Neural cell (in vitro differentiated cells): Measurements from ENCODE around the gene SLC25A34.

Source experiments
- CTCF ChIP-seq: fragments of 450-650 bp; IDR thresholded peaks from 2 replicates; pipeline ENCODE4 v1.5.1; 2014; ENCODE audit warnings: antibody characterized with exemption, mild to moderate bottlenecking, moderate library complexity; ENCODE audit not compliant: poor library complexity, severe bottlenecking
- EZH2 ChIP-seq: fragments of 200-600, 300-800 bp; shearing (Covaris generic), sonication (generic); IDR thresholded peaks from 2 replicates; pipeline ENCODE4 v1.6.1; 2014; ENCODE audit warnings: antibody characterized with exemption, low read length, borderline replicate concordance, mild to moderate bottlenecking; ENCODE audit not compliant: insufficient read depth, poor library complexity, severe bottlenecking

GRCh38 chr1:15717418-15718125 lies 18.5 kb upstream of the SLC25A34 start:
- TF ChIP-seq CTCF (no peak), EZH2 (no peak)
